Calu3 (cell line): Measurements from ENCODE around the gene DAO. TPM values are rescaled to one million over a fixed set of nuclear protein-coding genes. Genes with fewer than 3 reads are reported as not detected.
"Not testable (repeated sequence)": the region's sequence is repeated elsewhere in the genome, so short reads cannot be mapped to it uniquely, and the experiment has no call there.

Experiments
- BruUV-seq: library from RNA; stranded (reverse); fragments of 400-500 nt; replicated peaks from 2 replicates; lab custom pipeline; 2021; lab: Mats Ljungman, UMichigan
- CTCF ChIA-PET: fragments of 300-600 bp; sonication (Branson Sonifier 250); formaldehyde crosslinking; loops from one replicate; lab custom pipeline; 2022; ENCODE audit warnings: antibody characterized with exemption; lab: Charles Lee
- DNase-seq: peaks from one replicate; pipeline ENCODE4 v3.0.0; 2022
- H3K27ac Mint-ChIP-seq: one replicate; pipeline ENCODE4 v1.8.0; 2022; ENCODE audit warnings: mixed read lengths; ENCODE audit not compliant: unreplicated experiment
- H3K27me3 Mint-ChIP-seq: one replicate; pipeline ENCODE4 v1.8.0; 2022; ENCODE audit warnings: mixed read lengths; ENCODE audit not compliant: unreplicated experiment
- H3K36me3 Mint-ChIP-seq: one replicate; pipeline ENCODE4 v1.8.0; 2022; ENCODE audit warnings: mild to moderate bottlenecking, moderate library complexity, mixed read lengths; ENCODE audit not compliant: insufficient read depth, unreplicated experiment
- H3K4me1 Mint-ChIP-seq: one replicate; pipeline ENCODE4 v1.8.0; 2022; ENCODE audit warnings: mild to moderate bottlenecking, low read depth, mixed read lengths; ENCODE audit not compliant: unreplicated experiment
- H3K4me3 Mint-ChIP-seq: one replicate; pipeline ENCODE4 v1.8.0; 2022; ENCODE audit warnings: mild to moderate bottlenecking, low read depth, moderate library complexity, mixed read lengths; ENCODE audit not compliant: unreplicated experiment
- H3K9me3 Mint-ChIP-seq: one replicate; pipeline ENCODE4 v1.8.0; 2022; ENCODE audit warnings: low read depth, mixed read lengths; ENCODE audit not compliant: unreplicated experiment
- CTCF ChIP-seq: fragments of 200-600 bp; IDR thresholded peaks from one replicate; pipeline ENCODE4 v1.8.0; 2022; ENCODE audit warnings: antibody characterized with exemption; ENCODE audit not compliant: unreplicated experiment
- intact Hi-C: fragments of 100-400 bp; cut with micrococcal nuclease; formaldehyde crosslinking; loops from one replicate; pipeline ENCODE4 v1.10.0; 2022; ENCODE audit not compliant: unreplicated experiment
- total RNA-seq: library from RNA; stranded (reverse); gene quantifications from 2 replicates; pipeline ENCODE4 v1.2.3, GENCODE V29; 2022

The DAO gene
- total RNA-seq, 1 experiment from 2014 or later: not detected

- TF ChIP-seq CTCF: no peak
- Mint-ChIP-seq H3K4me1 (peaks cover 41% of the 10 kb centered on the region), H3K4me3 (no peak overlapping the region), H3K9me3 (no peaks in the 10 kb centered on the region), H3K27ac (no peak overlapping the region), H3K27me3 (no peaks in the 10 kb centered on the region), H3K36me3 (peaks cover 32% of the 10 kb centered on the region)
- intact Hi-C loops: no loop called here
- BruUV-seq: no TSS peak
- CTCF ChIA-PET: no interaction called here
- no peak for DNase-seq
Measured at GRCh38 chr12:108840605-108841332, 39.1 kb upstream of the DAO start.

GRCh38 chr12:108841825-108842224 is 38.1 kb upstream of the DAO start:
- BruUV-seq, intact Hi-C loops, H3K27ac Mint-ChIP-seq, CTCF ChIA-PET, DNase-seq, H3K27me3 Mint-ChIP-seq, H3K9me3 Mint-ChIP-seq, H3K4me3 Mint-ChIP-seq: not testable (repeated sequence)
- Mint-ChIP-seq H3K36me3 (peaks cover 25% of the 10 kb centered on the region), H3K4me1 (peaks cover 33% of the 10 kb centered on the region)

GRCh38 chr12:108842361-108842760 is 37.5 kb upstream of the DAO start:
- intact Hi-C loops: no loop called here
- no peak for TF ChIP-seq CTCF
- H3K27ac Mint-ChIP-seq: no peak overlapping the region
- H3K4me3 Mint-ChIP-seq: no peak overlapping the region
- no TSS peak for BruUV-seq
- DNase-seq: no peak
- CTCF ChIA-PET: no interaction called here
- peaks cover 27% of the 10 kb centered on the region for H3K4me1 Mint-ChIP-seq
- no peaks in the 10 kb centered on the region for H3K9me3 Mint-ChIP-seq
- no peaks in the 10 kb centered on the region for H3K27me3 Mint-ChIP-seq
- peaks cover 24% of the 10 kb centered on the region for H3K36me3 Mint-ChIP-seq

- Mint-ChIP-seq H3K4me3 (no peak overlapping the region), H3K36me3 (peaks cover 25% of the 10 kb centered on the region), H3K4me1 (peaks cover 27% of the 10 kb centered on the region), H3K27ac (no peak overlapping the region), H3K9me3 (no peaks in the 10 kb centered on the region), H3K27me3 (no peaks in the 10 kb centered on the region)
- no peak for DNase-seq
- CTCF ChIA-PET: no interaction called here
- BruUV-seq: no TSS peak
- intact Hi-C loops: no loop called here
- no peak for TF ChIP-seq CTCF
Measured at GRCh38 chr12:108843187-108843586, 36.7 kb upstream of the DAO start.

GRCh38 chr12:108845696-108846095 is 34.2 kb upstream of the DAO start:
- intact Hi-C loops: no loop called here
- peaks cover 23% of the 10 kb centered on the region for H3K36me3 Mint-ChIP-seq
- CTCF ChIA-PET: no interaction called here

More at GRCh38 chr12:108845696-108846095, 34.2 kb upstream of the DAO start:
- no peak for DNase-seq
- no peak for TF ChIP-seq CTCF
- BruUV-seq: no TSS peak
- Mint-ChIP-seq H3K4me1 (peaks cover 7% of the 10 kb centered on the region), H3K27me3 (no peaks in the 10 kb centered on the region), H3K4me3 (no peak overlapping the region), H3K27ac (no peak overlapping the region), H3K9me3 (no peaks in the 10 kb centered on the region)
